ENCODE data around the gene SMG7.

Gene SMG7

GRCh38 chr1:183572721-183573120, 100.4 kb downstream of the SMG7 start:
- DNase-seq, result no peak
- no peaks in the 10 kb centered on the region for H3K27me3 ChIP-seq (replicated peaks)
- no peak overlapping the region for H3K27ac ChIP-seq
- no peaks in the 10 kb centered on the region for H3K36me3 ChIP-seq (replicated peaks)
- in situ Hi-C loops (cut with HindIII; ENCODE audit: low pct_ligation_motif_present, low sequenced_read_pairs), result no loop called here
- no peak overlapping the region for H3K4me3 ChIP-seq (ENCODE audit: low read depth, low read length)
- TF ChIP-seq, protein P1, sequence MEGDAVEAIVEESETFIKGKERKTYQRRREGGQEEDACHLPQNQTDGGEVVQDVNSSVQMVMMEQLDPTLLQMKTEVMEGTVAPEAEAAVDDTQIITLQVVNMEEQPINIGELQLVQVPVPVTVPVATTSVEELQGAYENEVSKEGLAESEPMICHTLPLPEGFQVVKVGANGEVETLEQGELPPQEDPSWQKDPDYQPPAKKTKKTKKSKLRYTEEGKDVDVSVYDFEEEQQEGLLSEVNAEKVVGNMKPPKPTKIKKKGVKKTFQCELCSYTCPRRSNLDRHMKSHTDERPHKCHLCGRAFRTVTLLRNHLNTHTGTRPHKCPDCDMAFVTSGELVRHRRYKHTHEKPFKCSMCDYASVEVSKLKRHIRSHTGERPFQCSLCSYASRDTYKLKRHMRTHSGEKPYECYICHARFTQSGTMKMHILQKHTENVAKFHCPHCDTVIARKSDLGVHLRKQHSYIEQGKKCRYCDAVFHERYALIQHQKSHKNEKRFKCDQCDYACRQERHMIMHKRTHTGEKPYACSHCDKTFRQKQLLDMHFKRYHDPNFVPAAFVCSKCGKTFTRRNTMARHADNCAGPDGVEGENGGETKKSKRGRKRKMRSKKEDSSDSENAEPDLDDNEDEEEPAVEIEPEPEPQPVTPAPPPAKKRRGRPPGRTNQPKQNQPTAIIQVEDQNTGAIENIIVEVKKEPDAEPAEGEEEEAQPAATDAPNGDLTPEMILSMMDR (IDR thresholded peaks at IDR 0.05; ENCODE audit: low read depth, low read length, missing control alignments), result no peak

GRCh38 chr1:183575606-183576005, 103.3 kb downstream of the SMG7 start:
- no peak for DNase-seq
- no peaks in the 10 kb centered on the region for H3K27me3 ChIP-seq (replicated peaks)
- in situ Hi-C loops (cut with HindIII; ENCODE audit: low pct_ligation_motif_present, low sequenced_read_pairs), result no loop called here
- TF ChIP-seq, protein P1 (IDR thresholded peaks at IDR 0.05; ENCODE audit: low read depth, low read length, missing control alignments), result no peak
- no peak overlapping the region for H3K4me3 ChIP-seq (ENCODE audit: low read depth, low read length)
- no peaks in the 10 kb centered on the region for H3K36me3 ChIP-seq (replicated peaks)
- H3K27ac ChIP-seq, result no peak overlapping the region

DNA sequence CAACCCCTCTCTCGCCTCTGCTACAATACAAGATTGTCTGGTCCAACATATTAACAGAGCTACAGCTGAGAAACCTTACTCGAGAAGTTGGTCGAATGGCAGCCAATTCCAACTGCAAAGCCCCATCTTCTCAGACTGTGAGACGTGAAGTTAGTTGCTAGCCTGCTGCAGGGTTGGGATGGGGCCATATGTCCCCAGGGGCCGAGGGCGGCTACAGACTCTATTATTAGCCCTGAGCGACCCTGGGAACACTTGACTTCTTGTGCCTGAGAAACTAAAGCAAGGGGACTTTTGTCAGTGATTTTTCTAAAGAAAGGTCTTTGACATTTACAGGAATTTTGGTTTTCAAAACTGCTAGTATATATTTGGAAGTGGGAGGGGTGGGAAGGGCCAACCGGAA, 104.2 kb downstream of the SMG7 start:
- no peaks in the 10 kb centered on the region for H3K27me3 ChIP-seq (replicated peaks)
- in situ Hi-C loops (cut with HindIII; ENCODE audit: low pct_ligation_motif_present, low sequenced_read_pairs), result no loop called here
- no peaks in the 10 kb centered on the region for H3K36me3 ChIP-seq (replicated peaks)
- TF ChIP-seq, protein P1 (IDR thresholded peaks at IDR 0.05; ENCODE audit: low read depth, low read length, missing control alignments), result no peak
- H3K27ac ChIP-seq, result no peak overlapping the region
- H3K4me3 ChIP-seq (ENCODE audit: low read depth, low read length), result no peak overlapping the region
- no peak for DNase-seq

GRCh38 chr1:183577897-183578465, 105.7 kb downstream of the SMG7 start:
- DNase-seq, result no peak
- in situ Hi-C loops (cut with HindIII; ENCODE audit: low pct_ligation_motif_present, low sequenced_read_pairs), result no loop called here

GRCh38 chr1:183578856-183579255, 106.6 kb downstream of the SMG7 start:
- Histone ChIP-seq H3K27me3 (replicated peaks) (no peaks in the 10 kb centered on the region), H3K27ac (no peak overlapping the region), H3K4me3 (ENCODE audit: low read depth, low read length) (no peak overlapping the region), H3K36me3 (replicated peaks) (no peaks in the 10 kb centered on the region)
- in situ Hi-C loops (cut with HindIII; ENCODE audit: low pct_ligation_motif_present, low sequenced_read_pairs), result no loop called here
- TF ChIP-seq, protein P1 (IDR thresholded peaks at IDR 0.05; ENCODE audit: low read depth, low read length, missing control alignments), result no peak
- DNase-seq, result no peak

More at GRCh38 chr1:183577897-183578465, 105.7 kb downstream of the SMG7 start:
- no peak overlapping the region for H3K4me3 ChIP-seq (ENCODE audit: low read depth, low read length)
- H3K36me3 ChIP-seq (replicated peaks), result no peaks in the 10 kb centered on the region
- no peaks in the 10 kb centered on the region for H3K27me3 ChIP-seq (replicated peaks)
- TF ChIP-seq, protein P1 (IDR thresholded peaks at IDR 0.05; ENCODE audit: low read depth, low read length, missing control alignments), result no peak
- no peak overlapping the region for H3K27ac ChIP-seq

GRCh38 chr1:183580281-183580682, 108.0 kb downstream of the SMG7 start:
- Histone ChIP-seq H3K4me3 (ENCODE audit: low read depth, low read length) (no peak overlapping the region), H3K27me3 (replicated peaks) (no peaks in the 10 kb centered on the region), H3K36me3 (replicated peaks) (no peaks in the 10 kb centered on the region), H3K27ac (no peak overlapping the region)
- TF ChIP-seq, protein P1 (IDR thresholded peaks at IDR 0.05; ENCODE audit: low read depth, low read length, missing control alignments), result no peak
- in situ Hi-C loops (cut with HindIII; ENCODE audit: low pct_ligation_motif_present, low sequenced_read_pairs), result no loop called here
- no peak for DNase-seq

Measured in brain microvascular endothelial cell (primary cell).